ENCODE measurements around the gene OR5A2.
"Not testable (repeated sequence)": the region's sequence is repeated elsewhere in the genome, so short reads cannot be mapped to it uniquely, and the experiment has no call there.

Gene OR5A2

DNA sequence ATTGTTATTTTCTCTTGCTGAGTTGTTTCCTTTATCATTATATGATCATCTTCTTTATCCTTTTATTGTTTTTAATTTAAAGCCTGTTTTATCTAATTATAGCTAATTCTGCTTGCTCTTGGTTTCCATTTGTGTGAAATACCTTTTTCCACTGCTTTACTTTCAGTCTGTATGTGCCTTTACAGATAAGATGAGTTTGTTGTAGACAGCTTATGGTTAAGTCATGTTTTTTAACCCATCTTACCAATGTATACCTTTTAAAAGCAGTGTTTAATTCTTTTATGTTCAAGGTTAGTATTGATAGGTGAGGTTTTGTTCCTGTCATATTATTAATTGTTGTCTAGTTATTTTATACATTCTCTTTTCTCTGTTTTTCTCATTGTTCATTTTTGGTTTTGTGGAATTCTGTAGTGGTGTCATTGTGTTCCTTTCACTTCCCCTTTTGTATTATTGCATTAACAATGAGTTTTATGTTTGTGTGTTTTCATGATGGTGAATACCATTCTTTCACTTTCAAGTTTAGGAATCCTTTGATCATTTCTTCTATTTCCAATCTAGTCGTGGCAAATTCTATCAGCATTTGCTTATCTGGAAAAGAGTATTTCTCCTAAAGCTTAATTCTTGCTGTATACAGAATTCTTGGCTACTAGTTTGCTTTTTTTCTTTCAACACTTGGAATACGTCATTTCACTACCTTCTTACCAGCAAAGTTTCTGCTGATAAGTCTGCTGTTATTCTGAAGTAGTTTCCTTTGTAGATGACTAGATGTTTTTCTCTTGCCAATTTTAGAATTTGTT lies 45.8 kb downstream of the OR5A2 start:
- no peak for DNase-seq

DNA sequence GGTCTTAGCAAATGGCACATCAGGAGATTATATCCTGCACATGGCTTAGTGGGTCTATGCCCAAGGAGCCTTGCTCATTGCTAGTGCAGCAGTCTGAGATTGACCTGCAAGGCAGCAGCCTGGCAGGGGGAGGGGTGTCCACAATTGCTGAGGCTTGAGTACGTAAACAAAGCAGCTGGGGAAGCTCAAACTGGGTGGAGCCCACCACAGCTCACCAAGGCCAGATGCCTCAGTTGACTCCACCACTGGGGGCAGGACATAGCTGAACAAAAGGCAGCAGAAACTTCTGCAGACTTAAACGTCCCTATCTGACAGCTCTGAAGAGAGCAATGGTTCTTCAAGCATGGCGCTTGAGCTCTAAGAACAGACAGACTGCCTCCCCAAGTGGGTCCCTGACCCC lies 53.9 kb downstream of the OR5A2 start:
- DNase-seq, result not testable (repeated sequence)

DNA sequence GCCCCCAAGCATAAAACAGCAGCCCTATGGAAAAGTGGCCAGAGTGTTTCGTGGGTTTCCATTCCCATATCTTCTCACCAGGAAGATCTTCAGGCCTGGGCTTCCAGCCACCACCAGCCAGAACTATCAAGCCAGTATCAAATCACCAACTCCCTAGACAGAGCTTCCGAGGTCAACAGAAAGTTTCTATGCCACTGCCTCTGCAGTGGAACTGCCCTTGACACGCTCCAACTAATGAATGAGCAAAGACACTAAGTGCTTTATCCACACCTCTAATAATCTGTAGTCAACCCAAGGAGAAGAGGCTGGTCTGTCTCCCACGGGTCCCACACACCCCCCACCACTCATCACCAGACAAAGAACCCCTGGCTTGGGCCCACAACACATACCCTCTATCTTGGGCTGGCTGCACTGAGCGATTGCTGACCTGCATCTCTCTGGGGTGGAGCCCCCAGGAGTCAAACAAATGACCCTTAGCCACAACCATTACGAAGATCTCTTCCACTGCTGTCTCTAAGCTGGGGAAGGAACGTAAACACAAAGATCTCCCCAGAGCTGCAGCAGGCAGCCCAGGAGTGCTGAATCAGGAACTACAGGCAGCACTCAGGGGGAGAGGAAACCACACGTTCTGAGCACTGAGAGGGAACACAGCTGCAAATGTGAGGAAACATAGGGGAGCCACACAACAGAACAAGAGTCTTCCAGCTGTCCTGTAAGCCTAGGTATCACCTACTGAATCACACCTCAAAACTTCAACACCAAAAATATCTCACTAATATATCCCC lies 57.8 kb downstream of the OR5A2 start:
- no peak for DNase-seq
